Central memory CD8-positive, alpha-beta T cell (primary cell): Measurements from ENCODE around the gene GRM5.
"Not testable (repeated sequence)": the region's sequence is repeated elsewhere in the genome, so short reads cannot be mapped to it uniquely, and the experiment has no call there.

Experiments
- ATAC-seq: fragments of 150-1000 bp; cut with Tn5 transposase; replicated peaks from 2 replicates; pipeline ENCODE4 v1.10.0; 2022; ENCODE audit warnings: mild to moderate bottlenecking, moderate FRiP score, moderate number of reproducible peaks; ENCODE audit not compliant: poor library complexity, severe bottlenecking; ENCODE audit errors: extremely low read depth
- DNase-seq, 2 donors: peaks; one replicate each; pipeline ENCODE4 v3.0.0; 2021; ENCODE audit warnings: low spot score in 2 of 2
- H3K27ac Mint-ChIP-seq: one replicate; pipeline ENCODE4 v1.8.0; 2022; ENCODE audit warnings: low read depth, mild to moderate bottlenecking, moderate library complexity, mixed read lengths
- H3K27me3 Mint-ChIP-seq: one replicate; pipeline ENCODE4 v1.8.0; 2022; ENCODE audit warnings: mixed read lengths
- H3K36me3 Mint-ChIP-seq: one replicate; pipeline ENCODE4 v1.8.0; 2022; ENCODE audit warnings: mild to moderate bottlenecking, moderate library complexity, mixed read lengths; ENCODE audit not compliant: insufficient read depth
- H3K4me1 Mint-ChIP-seq: one replicate; pipeline ENCODE4 v1.8.0; 2022; ENCODE audit warnings: mixed read lengths
- H3K4me3 Mint-ChIP-seq: one replicate; pipeline ENCODE4 v1.8.0; 2022; ENCODE audit warnings: mild to moderate bottlenecking, moderate library complexity, mixed read lengths
- H3K9me3 Mint-ChIP-seq: one replicate; pipeline ENCODE4 v1.8.0; 2022; ENCODE audit warnings: mixed read lengths

The GRM5 gene

GRCh38 chr11:88534706-88535105 is 531.1 kb downstream of the GRM5 start:
- not testable (repeated sequence) for H3K4me1 Mint-ChIP-seq, H3K27me3 Mint-ChIP-seq, H3K27ac Mint-ChIP-seq, H3K4me3 Mint-ChIP-seq, ATAC-seq, H3K36me3 Mint-ChIP-seq, DNase-seq, H3K9me3 Mint-ChIP-seq

DNA sequence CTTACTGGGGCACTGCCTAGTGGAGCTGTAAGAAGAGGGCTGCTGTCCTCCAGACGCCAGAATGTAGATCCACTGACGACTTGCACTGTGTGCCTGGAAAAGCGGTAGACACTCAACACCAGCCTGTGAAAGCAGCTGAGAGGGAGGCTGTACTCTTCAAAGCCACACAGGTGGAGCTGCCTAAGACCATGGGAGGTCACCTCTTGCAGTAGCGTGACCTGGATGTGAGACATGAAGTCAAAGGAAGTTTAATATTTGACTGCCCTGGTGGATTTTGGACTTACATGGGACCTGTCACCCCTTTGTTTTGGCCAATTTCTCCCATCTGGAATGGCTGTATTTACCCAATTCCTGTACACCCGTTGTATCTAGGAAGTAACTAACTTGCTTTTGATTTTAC is 531.6 kb downstream of the GRM5 start:
- Mint-ChIP-seq H3K4me1 (no peaks in the 10 kb centered on the region), H3K27ac (no peak overlapping the region), H3K9me3 (no peaks in the 10 kb centered on the region), H3K36me3 (no peaks in the 10 kb centered on the region), H3K4me3 (no peak overlapping the region), H3K27me3 (no peaks in the 10 kb centered on the region)
- ATAC-seq: no peak
- DNase-seq: no peak

GRCh38 chr11:88533001-88533400 is 532.8 kb downstream of the GRM5 start:
- H3K27me3 Mint-ChIP-seq: no peaks in the 10 kb centered on the region

DNA sequence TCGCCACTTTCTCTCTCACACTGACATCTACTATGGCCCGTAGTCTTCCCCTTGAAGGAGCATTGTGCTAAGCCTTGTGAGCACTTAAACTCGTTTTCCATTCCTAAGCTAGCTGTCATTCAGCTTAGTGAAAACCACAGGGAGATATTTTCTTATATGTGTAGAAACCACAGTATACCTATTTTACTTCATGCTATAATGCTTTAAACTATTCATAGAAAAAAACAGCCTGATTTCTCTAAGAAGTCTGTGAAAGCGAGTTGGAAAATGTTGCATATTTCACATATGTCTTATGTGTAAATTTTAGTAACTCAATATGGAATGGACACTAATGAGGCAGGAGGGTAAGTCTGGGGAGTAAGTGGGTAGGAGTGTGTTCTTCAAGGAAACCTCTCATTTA is 534.0 kb downstream of the GRM5 start:
- Mint-ChIP-seq H3K4me1 (no peaks in the 10 kb centered on the region), H3K9me3 (no peaks in the 10 kb centered on the region), H3K4me3 (no peak overlapping the region), H3K27me3 (peaks cover 9% of the 10 kb centered on the region), H3K27ac (no peak overlapping the region), H3K36me3 (no peaks in the 10 kb centered on the region)
- ATAC-seq (no peak), DNase-seq (no peak)

More at GRCh38 chr11:88533001-88533400, 532.8 kb downstream of the GRM5 start:
- DNase-seq: no peak
- H3K4me3 Mint-ChIP-seq: no peak overlapping the region
- no peak for ATAC-seq
- H3K27ac Mint-ChIP-seq: no peak overlapping the region
- H3K36me3 Mint-ChIP-seq: no peaks in the 10 kb centered on the region
- H3K9me3 Mint-ChIP-seq: no peaks in the 10 kb centered on the region
- no peaks in the 10 kb centered on the region for H3K4me1 Mint-ChIP-seq

DNA sequence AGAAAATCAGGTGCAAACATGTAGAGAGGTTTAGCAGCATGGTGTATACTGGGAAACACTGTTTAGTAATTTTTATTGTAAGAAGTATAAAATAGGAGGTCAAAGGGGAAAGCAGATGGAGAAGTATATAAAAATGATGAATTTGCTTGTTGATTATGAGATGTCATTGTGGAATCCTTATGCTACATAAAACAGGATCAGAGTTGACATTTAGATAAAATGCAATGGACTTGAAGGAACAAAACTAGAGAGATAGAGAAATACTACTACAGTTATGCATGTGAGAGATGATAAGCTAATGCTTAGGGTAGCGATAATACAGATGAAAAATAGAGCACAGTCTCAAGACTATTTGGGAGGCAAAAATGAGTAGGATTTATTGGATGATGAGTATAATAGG is 536.4 kb downstream of the GRM5 start:
- Mint-ChIP-seq H3K4me1 (no peaks in the 10 kb centered on the region), H3K4me3 (no peak overlapping the region), H3K27ac (no peak overlapping the region)

GRCh38 chr11:88523386-88524071 is 542.3 kb downstream of the GRM5 start:
- H3K4me1 Mint-ChIP-seq: no peaks in the 10 kb centered on the region
- H3K27ac Mint-ChIP-seq: no peak overlapping the region
- ATAC-seq (no peak), DNase-seq (no peak)
- peaks cover 11% of the 10 kb centered on the region for H3K27me3 Mint-ChIP-seq
- no peak overlapping the region for H3K4me3 Mint-ChIP-seq
- H3K36me3 Mint-ChIP-seq: no peaks in the 10 kb centered on the region
- H3K9me3 Mint-ChIP-seq: no peaks in the 10 kb centered on the region

More for the DNA sequence above, 536.4 kb downstream of the GRM5 start:
- ATAC-seq: no peak
- Mint-ChIP-seq H3K9me3 (no peaks in the 10 kb centered on the region), H3K27me3 (peaks cover 11% of the 10 kb centered on the region), H3K36me3 (no peaks in the 10 kb centered on the region)
- no peak for DNase-seq

- H3K4me3 Mint-ChIP-seq: no peak overlapping the region
- no peak overlapping the region for H3K27ac Mint-ChIP-seq
- H3K4me1 Mint-ChIP-seq: no peaks in the 10 kb centered on the region
- H3K9me3 Mint-ChIP-seq: no peaks in the 10 kb centered on the region
- no peak for DNase-seq
- no peak for ATAC-seq
- H3K36me3 Mint-ChIP-seq: no peaks in the 10 kb centered on the region
- H3K27me3 Mint-ChIP-seq: peaks cover 11% of the 10 kb centered on the region
Observed at GRCh38 chr11:88522624-88523385, 543.0 kb downstream of the GRM5 start.

- H3K4me1 Mint-ChIP-seq: no peaks in the 10 kb centered on the region
- H3K36me3 Mint-ChIP-seq: no peaks in the 10 kb centered on the region
Observed at GRCh38 chr11:88521799-88522201, 544.0 kb downstream of the GRM5 start.

GRCh38 chr11:88521399-88521798 is 544.4 kb downstream of the GRM5 start:
- Mint-ChIP-seq H3K27me3 (no peaks in the 10 kb centered on the region), H3K4me3 (no peak overlapping the region), H3K4me1 (no peaks in the 10 kb centered on the region), H3K27ac (no peak overlapping the region), H3K9me3 (no peaks in the 10 kb centered on the region), H3K36me3 (no peaks in the 10 kb centered on the region)
- ATAC-seq: no peak
- no peak for DNase-seq

More at GRCh38 chr11:88521799-88522201, 544.0 kb downstream of the GRM5 start:
- Mint-ChIP-seq H3K4me3 (no peak overlapping the region), H3K27ac (no peak overlapping the region), H3K9me3 (no peaks in the 10 kb centered on the region), H3K27me3 (peaks cover 1% of the 10 kb centered on the region)
- DNase-seq (no peak), ATAC-seq (no peak)

DNA sequence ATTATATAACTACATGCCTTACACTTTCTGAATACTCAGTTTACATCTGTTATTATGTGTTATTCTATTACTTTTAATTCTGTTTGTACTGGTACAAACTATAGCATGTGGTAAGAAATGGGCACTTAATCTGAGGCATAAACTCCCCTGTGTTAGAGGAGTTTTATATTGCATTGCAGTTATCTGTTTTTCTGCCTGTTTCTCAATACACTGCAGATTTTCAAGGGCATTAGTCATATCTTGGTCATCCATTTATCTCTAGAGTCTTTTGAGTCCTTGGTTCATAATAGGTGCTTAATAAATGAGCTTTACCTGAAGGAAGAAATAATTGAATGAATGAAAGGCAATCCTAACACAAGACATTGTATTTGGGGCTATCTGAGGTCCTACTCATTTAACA is 545.4 kb downstream of the GRM5 start:
- no peak overlapping the region for H3K27ac Mint-ChIP-seq
- H3K27me3 Mint-ChIP-seq: no peaks in the 10 kb centered on the region

GRCh38 chr11:88515002-88515401 is 550.8 kb downstream of the GRM5 start:
- H3K27ac Mint-ChIP-seq: no peak overlapping the region
- ATAC-seq (no peak), DNase-seq (no peak)
- H3K27me3 Mint-ChIP-seq: peaks cover 50% of the 10 kb centered on the region
- no peaks in the 10 kb centered on the region for H3K9me3 Mint-ChIP-seq
- no peak overlapping the region for H3K4me3 Mint-ChIP-seq
- H3K36me3 Mint-ChIP-seq: no peaks in the 10 kb centered on the region
- no peaks in the 10 kb centered on the region for H3K4me1 Mint-ChIP-seq

More for the DNA sequence above, 545.4 kb downstream of the GRM5 start:
- ATAC-seq: no peak
- no peaks in the 10 kb centered on the region for H3K9me3 Mint-ChIP-seq
- DNase-seq: no peak
- H3K4me1 Mint-ChIP-seq: no peaks in the 10 kb centered on the region
- no peaks in the 10 kb centered on the region for H3K36me3 Mint-ChIP-seq
- no peak overlapping the region for H3K4me3 Mint-ChIP-seq

DNA sequence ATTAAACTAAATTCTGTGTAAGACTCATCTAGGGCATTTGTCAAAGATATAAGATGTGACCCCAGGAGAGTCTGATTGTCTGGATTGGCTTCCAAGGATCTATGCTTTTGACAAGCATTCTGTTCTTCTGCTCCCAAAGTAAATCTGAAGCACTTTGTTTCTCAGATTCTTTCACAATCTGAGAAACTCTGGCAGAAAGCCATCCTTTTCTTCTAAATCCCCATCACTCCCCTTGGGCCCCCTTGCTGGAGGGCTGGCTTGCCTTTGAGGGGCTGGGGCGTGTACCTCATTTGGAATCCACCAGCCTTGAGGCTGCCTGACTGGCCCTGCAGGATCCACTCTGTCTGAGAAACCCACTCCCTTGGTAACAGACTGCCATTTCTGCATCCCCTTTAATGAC is 554.8 kb downstream of the GRM5 start:
- H3K36me3 Mint-ChIP-seq: no peaks in the 10 kb centered on the region

More for the DNA sequence above, 554.8 kb downstream of the GRM5 start:
- no peaks in the 10 kb centered on the region for H3K9me3 Mint-ChIP-seq
- H3K4me1 Mint-ChIP-seq: peaks cover 15% of the 10 kb centered on the region
- no peak for DNase-seq
- ATAC-seq: no peak
- H3K27me3 Mint-ChIP-seq: peaks cover 79% of the 10 kb centered on the region
- no peak overlapping the region for H3K27ac Mint-ChIP-seq
- no peak overlapping the region for H3K4me3 Mint-ChIP-seq
